Left lobe of liver (tissue), 2 donors: Measurements from ENCODE around the gene SETBP1. TPM values are rescaled to one million over a fixed set of nuclear protein-coding genes. Genes with fewer than 3 reads are reported as not detected.
"Not testable (repeated sequence)": the region's sequence is repeated elsewhere in the genome, so short reads cannot be mapped to it uniquely, and the experiment has no call there.

Experiments used
- ATAC-seq: fragments of 200-7000 bp; cut with Tn5 transposase; one replicate; pipeline ENCODE4 v1.9.1; 2020; ENCODE audit warnings: mild to moderate bottlenecking, moderate library complexity
- DNase-seq: peaks from one replicate; pipeline ENCODE4 v3.0.0-alpha.2; 2020; ENCODE audit warnings: low spot score
- total RNA-seq: library from RNA; stranded (reverse); gene quantifications from one replicate; pipeline ENCODE4 v1.2.1, GENCODE V29; 2021
- donor health status: DM: no; HTN: no; CAD: no; lungs with moderate emphysema.
- donor health status: DM: no; HTN: yes; CAD: no.

The SETBP1 gene
- total RNA-seq, 1 donor from 2014 or later = 17.3 TPM

- DNase-seq (no peak), ATAC-seq (no peak)
Observed at GRCh38 chr18:44786257-44786656, 105.6 kb downstream of the SETBP1 start.

- DNase-seq (no peak), ATAC-seq (no peak)
Observed at GRCh38 chr18:44786688-44787087, 106.0 kb downstream of the SETBP1 start.

GRCh38 chr18:44788334-44788733 lies 107.6 kb downstream of the SETBP1 start:
- DNase-seq (no peak), ATAC-seq (no peak)

- peak; percentile 69 for ATAC-seq
- no peak for DNase-seq
Observed at GRCh38 chr18:44789710-44790109, 109.0 kb downstream of the SETBP1 start.

GRCh38 chr18:44790860-44791259 lies 110.2 kb downstream of the SETBP1 start:
- no peak for DNase-seq
- ATAC-seq = peak; percentile 78

GRCh38 chr18:44791520-44791919 lies 110.8 kb downstream of the SETBP1 start:
- no peak for DNase-seq
- no peak for ATAC-seq

GRCh38 chr18:44792456-44793061 lies 111.9 kb downstream of the SETBP1 start:
- DNase-seq = no peak
- no peak for ATAC-seq

- ATAC-seq (no peak), DNase-seq (no peak)
Observed at GRCh38 chr18:44793194-44793593, 112.5 kb downstream of the SETBP1 start.

- ATAC-seq (no peak), DNase-seq (no peak)
Observed at GRCh38 chr18:44793685-44794084, 113.0 kb downstream of the SETBP1 start.

- DNase-seq = no peak
- no peak for ATAC-seq
Observed at GRCh38 chr18:44795241-44795640, 114.6 kb downstream of the SETBP1 start.

GRCh38 chr18:44796429-44797428 lies 116.0 kb downstream of the SETBP1 start:
- ATAC-seq (peak; percentile 80), DNase-seq (no peak)

- no peak for ATAC-seq
Observed at GRCh38 chr18:44798433-44799048, 117.9 kb downstream of the SETBP1 start.

GRCh38 chr18:44799382-44799906 lies 118.8 kb downstream of the SETBP1 start:
- no peak for DNase-seq
- no peak for ATAC-seq

More at GRCh38 chr18:44798433-44799048, 117.9 kb downstream of the SETBP1 start:
- no peak for DNase-seq

GRCh38 chr18:44799907-44800421 lies 119.3 kb downstream of the SETBP1 start:
- ATAC-seq = peak; percentile 17

GRCh38 chr18:44800766-44801165 lies 120.1 kb downstream of the SETBP1 start:
- ATAC-seq, DNase-seq: not testable (repeated sequence)

More at GRCh38 chr18:44799907-44800421, 119.3 kb downstream of the SETBP1 start:
- no peak for DNase-seq

- no peak for ATAC-seq
Observed at GRCh38 chr18:44801781-44802180, 121.1 kb downstream of the SETBP1 start.

GRCh38 chr18:44802508-44802907 lies 121.8 kb downstream of the SETBP1 start:
- no peak for DNase-seq
- no peak for ATAC-seq

More at GRCh38 chr18:44801781-44802180, 121.1 kb downstream of the SETBP1 start:
- DNase-seq = no peak

GRCh38 chr18:44803019-44803650 lies 122.4 kb downstream of the SETBP1 start:
- DNase-seq = no peak
- peak; percentile 44 for ATAC-seq

- no peak for ATAC-seq
- no peak for DNase-seq
Observed at GRCh38 chr18:44804033-44804432, 123.3 kb downstream of the SETBP1 start.

- ATAC-seq = no peak
- no peak for DNase-seq
Observed at GRCh38 chr18:44805176-44805575, 124.5 kb downstream of the SETBP1 start.
